ENCODE measurements around the gene CNTNAP2. TPM values are rescaled to one million over a fixed set of nuclear protein-coding genes. Genes with fewer than 3 reads are reported as not detected.

CNTNAP2 gene
- total RNA-seq, 4 donors from 2014 or later, result not detected

DNA sequence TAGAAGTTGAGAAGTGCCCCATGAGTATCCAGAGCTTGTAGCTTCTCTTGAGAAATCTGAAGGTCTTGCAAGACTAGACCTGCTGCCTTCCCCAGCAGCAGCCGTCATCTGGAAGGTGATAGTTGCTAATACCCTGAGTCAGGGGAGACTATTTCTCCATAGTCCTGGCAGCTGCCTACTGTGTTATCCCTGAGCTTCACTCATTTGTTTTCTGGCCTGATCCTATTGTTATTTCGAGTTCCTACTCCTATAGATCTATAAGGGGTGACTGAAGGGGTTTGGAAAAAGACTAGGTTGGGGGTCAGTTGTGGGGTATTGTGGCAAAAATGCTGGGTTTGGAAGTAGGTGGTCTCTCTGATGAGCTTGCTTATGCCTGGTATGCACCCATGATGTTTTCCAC, 297.8 kb downstream of the CNTNAP2 start:
- TF ChIP-seq, protein P1, sequence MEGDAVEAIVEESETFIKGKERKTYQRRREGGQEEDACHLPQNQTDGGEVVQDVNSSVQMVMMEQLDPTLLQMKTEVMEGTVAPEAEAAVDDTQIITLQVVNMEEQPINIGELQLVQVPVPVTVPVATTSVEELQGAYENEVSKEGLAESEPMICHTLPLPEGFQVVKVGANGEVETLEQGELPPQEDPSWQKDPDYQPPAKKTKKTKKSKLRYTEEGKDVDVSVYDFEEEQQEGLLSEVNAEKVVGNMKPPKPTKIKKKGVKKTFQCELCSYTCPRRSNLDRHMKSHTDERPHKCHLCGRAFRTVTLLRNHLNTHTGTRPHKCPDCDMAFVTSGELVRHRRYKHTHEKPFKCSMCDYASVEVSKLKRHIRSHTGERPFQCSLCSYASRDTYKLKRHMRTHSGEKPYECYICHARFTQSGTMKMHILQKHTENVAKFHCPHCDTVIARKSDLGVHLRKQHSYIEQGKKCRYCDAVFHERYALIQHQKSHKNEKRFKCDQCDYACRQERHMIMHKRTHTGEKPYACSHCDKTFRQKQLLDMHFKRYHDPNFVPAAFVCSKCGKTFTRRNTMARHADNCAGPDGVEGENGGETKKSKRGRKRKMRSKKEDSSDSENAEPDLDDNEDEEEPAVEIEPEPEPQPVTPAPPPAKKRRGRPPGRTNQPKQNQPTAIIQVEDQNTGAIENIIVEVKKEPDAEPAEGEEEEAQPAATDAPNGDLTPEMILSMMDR (IDR thresholded peaks at IDR 0.05 in 4 of 5, conservative IDR thresholded peaks at IDR 0.05 in 1 of 5), result no peak
- TF ChIP-seq POLR2A (IDR thresholded peaks at IDR 0.05), result no peak
- no peak overlapping the region for H3K4me3 ChIP-seq

GRCh38 chr7:146414937-146415336, 298.3 kb downstream of the CNTNAP2 start:
- in situ Hi-C loops (cut with MboI; ENCODE audit: low sequenced_read_pairs in 4 of 4), result no loop called here
- no peak for ATAC-seq

More for the DNA sequence above, 297.8 kb downstream of the CNTNAP2 start:
- no peak overlapping the region for H3K27ac ChIP-seq
- in situ Hi-C loops (cut with MboI; ENCODE audit: low sequenced_read_pairs in 4 of 4), result no loop called here
- intact Hi-C loops (cut with DNase I; ENCODE audit: low total_unique reads), result no loop called here
- no peaks in the 10 kb centered on the region for H3K36me3 ChIP-seq
- no peaks in the 10 kb centered on the region for H3K9me3 ChIP-seq
- ATAC-seq (no peak), DNase-seq (no peak)
- no peaks in the 10 kb centered on the region for H3K27me3 ChIP-seq
- no peaks in the 10 kb centered on the region for H3K4me1 ChIP-seq

DNA sequence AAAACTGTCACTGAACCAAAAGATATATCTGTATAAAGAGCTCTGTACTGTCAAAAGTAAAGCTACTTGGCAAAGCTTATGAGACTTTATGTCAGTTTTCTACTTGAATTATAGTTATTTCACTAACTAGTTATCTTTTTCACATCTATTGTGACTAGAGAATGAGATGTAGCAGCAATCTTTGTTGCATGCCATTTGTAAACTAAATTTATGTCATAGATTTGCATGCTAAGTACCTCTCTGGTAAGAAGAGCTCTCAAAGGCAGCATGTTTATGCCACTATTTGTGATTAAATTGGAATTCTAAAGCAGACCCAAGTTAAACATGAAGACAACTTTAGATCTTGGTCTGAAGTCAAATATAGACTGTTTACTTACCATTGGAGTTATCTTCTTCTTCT, 300.6 kb downstream of the CNTNAP2 start:
- in situ Hi-C loops (cut with MboI; ENCODE audit: low sequenced_read_pairs in 4 of 4), result no loop called here
- TF ChIP-seq, protein P1 (IDR thresholded peaks at IDR 0.05 in 4 of 5, conservative IDR thresholded peaks at IDR 0.05 in 1 of 5), result no peak
- TF ChIP-seq POLR2A (IDR thresholded peaks at IDR 0.05), result no peak
- H3K4me3 ChIP-seq, result no peak overlapping the region
- no peaks in the 10 kb centered on the region for H3K9me3 ChIP-seq
- H3K27ac ChIP-seq, result no peak overlapping the region
- DNase-seq (no peak), ATAC-seq (no peak)
- no peaks in the 10 kb centered on the region for H3K27me3 ChIP-seq
- intact Hi-C loops (cut with DNase I; ENCODE audit: low total_unique reads), result no loop called here
- H3K4me1 ChIP-seq, result no peaks in the 10 kb centered on the region
- no peaks in the 10 kb centered on the region for H3K36me3 ChIP-seq

More at GRCh38 chr7:146414937-146415336, 298.3 kb downstream of the CNTNAP2 start:
- Histone ChIP-seq H3K27me3 (no peaks in the 10 kb centered on the region), H3K27ac (no peak overlapping the region), H3K4me3 (no peak overlapping the region), H3K9me3 (no peaks in the 10 kb centered on the region), H3K36me3 (no peaks in the 10 kb centered on the region), H3K4me1 (no peaks in the 10 kb centered on the region)
- DNase-seq, result no peak
- no peak for TF ChIP-seq POLR2A (IDR thresholded peaks at IDR 0.05)
- TF ChIP-seq, protein P1 (IDR thresholded peaks at IDR 0.05 in 4 of 5, conservative IDR thresholded peaks at IDR 0.05 in 1 of 5), result no peak
- intact Hi-C loops (cut with DNase I; ENCODE audit: low total_unique reads), result no loop called here

- Histone ChIP-seq H3K4me3 (no peak overlapping the region), H3K36me3 (no peaks in the 10 kb centered on the region), H3K9me3 (no peaks in the 10 kb centered on the region), H3K4me1 (no peaks in the 10 kb centered on the region), H3K27me3 (no peaks in the 10 kb centered on the region), H3K27ac (no peak overlapping the region)
- intact Hi-C loops (cut with DNase I; ENCODE audit: low total_unique reads), result no loop called here
- no peak for ATAC-seq
- TF ChIP-seq, protein P1 (IDR thresholded peaks at IDR 0.05 in 4 of 5, conservative IDR thresholded peaks at IDR 0.05 in 1 of 5), result no peak
- no peak for TF ChIP-seq POLR2A (IDR thresholded peaks at IDR 0.05)
- in situ Hi-C loops (cut with MboI; ENCODE audit: low sequenced_read_pairs in 4 of 4), result no loop called here
- DNase-seq, result no peak
Measured at GRCh38 chr7:146423446-146423845, 306.8 kb downstream of the CNTNAP2 start.

- no peak overlapping the region for H3K4me3 ChIP-seq
- intact Hi-C loops (cut with DNase I; ENCODE audit: low total_unique reads), result no loop called here
- no peak for DNase-seq
- in situ Hi-C loops (cut with MboI; ENCODE audit: low sequenced_read_pairs in 4 of 4), result no loop called here
- H3K4me1 ChIP-seq, result no peaks in the 10 kb centered on the region
- TF ChIP-seq, protein P1 (IDR thresholded peaks at IDR 0.05 in 4 of 5, conservative IDR thresholded peaks at IDR 0.05 in 1 of 5), result no peak
- no peak for TF ChIP-seq POLR2A (IDR thresholded peaks at IDR 0.05)
- H3K36me3 ChIP-seq, result no peaks in the 10 kb centered on the region
- ATAC-seq, result no peak
- no peaks in the 10 kb centered on the region for H3K9me3 ChIP-seq
- H3K27me3 ChIP-seq, result no peaks in the 10 kb centered on the region
- H3K27ac ChIP-seq, result no peak overlapping the region
Measured at GRCh38 chr7:146424084-146424483, 307.5 kb downstream of the CNTNAP2 start.

All from gastrocnemius medialis (tissue), 4 donors.